ENCODE data around the gene STK10.

Gene STK10

DNA sequence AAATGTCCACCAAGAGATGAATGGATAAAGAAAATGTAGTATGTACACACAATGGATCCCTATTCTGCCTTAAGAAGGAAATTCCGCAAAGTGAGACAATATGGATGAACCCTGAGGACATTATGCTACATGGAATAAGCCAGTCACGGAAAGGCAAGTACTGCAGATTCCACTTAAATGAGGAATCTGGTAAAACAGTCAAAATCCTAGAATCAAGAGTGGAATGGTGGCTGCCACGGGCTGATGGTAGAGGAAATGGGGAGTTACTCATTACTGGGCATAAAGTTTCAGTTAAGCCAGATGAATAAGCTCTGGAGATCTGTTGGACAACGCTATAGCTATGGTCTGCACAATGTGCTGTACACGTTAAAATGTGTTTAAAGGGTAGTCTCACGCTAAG is 47.2 kb downstream of the STK10 start:
- DNase-seq = no peak

DNA sequence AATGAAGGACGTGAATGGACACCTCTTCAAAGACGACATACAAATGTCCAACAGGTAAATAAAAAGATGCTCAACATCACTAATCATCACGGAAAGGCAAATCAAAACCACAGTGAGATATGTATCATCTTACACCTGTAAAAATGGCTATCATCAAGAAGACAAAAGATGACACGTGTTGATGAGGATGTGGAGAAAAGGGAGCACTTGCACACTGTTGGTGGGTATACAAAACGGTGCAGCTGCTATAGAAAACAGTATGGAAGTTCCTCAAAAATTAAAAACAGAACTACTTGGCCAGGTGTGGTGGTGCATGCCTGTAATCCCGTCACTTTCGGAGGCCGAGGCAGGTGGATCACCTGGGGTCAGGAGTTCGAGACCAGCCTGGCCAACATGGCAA is 47.9 kb downstream of the STK10 start:
- DNase-seq = no peak

DNA sequence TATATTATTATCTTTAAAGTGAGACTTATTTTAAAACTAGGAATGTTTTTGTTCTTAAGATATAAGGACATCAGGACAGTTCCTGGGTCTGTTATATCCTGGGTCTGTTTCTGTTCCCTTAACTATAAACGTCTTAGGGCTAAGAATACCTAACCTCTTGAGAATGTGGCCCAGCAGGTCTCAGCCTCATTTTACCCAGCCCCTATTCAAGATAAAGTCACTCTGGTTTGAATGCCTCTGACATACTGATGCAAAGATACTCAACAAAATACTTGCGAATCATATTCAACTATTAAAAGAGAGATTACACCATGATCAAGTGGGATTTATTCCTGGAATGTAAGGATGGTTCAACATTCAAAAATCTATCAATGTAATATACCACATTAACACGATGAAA is 51.0 kb downstream of the STK10 start:
- no peak for DNase-seq

DNA sequence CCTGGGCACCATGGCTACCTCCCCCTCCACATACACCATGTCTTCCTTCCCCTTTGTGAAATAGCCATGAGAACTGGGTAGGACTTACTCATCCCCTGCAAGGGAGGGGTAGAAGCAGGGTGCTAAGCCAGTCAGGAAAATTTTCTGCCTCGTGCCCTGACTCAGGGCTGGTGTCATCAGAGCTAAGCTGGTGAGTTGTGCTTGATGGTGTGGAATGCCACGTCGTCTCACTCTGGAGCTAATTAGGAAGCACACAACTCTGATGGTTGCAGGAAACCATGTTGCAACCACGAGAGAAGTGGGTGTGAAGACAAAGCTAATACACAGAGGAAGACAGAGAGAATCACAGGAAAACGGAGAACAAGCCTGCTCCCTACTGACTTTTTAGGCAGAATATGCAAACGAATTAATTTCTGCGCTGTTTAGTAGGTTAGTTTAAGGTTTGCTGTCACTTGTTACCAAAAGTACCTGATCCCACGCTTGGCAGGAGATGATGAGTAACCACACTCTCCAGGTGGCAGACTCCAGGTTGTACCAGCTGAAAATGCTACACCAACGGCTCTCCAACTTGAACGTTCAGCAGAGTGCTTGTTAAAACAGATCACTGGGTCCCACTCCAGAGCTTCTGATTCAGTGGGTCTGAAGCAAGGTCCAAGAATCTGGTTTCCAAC is 54.5 kb downstream of the STK10 start:
- DNase-seq = peak; percentile 69

DNA sequence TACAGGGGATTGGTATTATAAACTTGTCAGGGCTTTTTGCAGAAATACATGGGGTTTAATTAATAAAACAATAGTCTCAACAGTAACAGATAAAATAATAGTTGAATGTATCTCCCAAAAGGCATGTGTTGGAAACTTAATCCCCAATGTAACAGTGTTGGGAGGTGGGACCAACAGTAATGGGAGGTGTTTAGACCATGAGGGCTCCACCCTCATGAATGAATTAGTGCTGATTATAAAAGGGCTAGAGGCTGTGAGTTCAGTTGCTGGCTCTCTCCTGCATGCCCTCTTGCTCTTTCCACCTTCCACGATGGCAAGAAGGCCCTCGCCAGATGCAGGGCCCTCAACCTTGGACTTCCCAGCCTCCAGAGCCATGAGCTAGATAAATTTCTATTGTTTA is 56.3 kb downstream of the STK10 start:
- DNase-seq = no peak

DNA sequence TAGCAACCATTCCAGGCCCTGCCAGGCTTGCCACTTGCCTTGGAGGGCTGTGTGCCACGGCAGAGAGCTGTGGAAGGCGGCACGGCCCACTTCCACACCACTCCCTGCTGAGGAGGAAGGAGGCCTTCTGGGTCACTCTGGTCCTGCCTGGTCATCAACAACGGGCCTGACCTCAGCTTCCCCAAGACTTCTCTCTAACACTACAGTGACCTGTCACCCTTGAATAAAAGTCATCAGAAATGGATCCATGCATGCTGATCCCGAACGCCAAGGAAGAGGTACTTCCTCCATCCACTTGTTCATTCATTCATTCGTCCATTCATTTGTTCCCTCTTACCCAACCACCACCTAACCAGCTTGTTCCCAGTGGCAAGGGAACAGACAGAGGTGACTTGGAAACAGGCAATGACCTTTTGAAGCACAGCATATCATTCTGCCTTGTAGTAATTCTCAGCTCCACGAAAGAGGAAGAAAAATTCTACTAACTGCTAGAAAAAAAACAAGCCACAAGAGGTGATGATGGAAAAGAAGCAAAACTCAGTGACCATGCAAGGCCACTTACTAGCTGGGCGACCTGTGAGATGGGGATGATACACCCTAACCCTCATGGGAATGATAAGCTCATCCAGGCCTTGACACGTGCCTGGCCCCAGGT is 58.6 kb downstream of the STK10 start:
- no peak for DNase-seq

DNA sequence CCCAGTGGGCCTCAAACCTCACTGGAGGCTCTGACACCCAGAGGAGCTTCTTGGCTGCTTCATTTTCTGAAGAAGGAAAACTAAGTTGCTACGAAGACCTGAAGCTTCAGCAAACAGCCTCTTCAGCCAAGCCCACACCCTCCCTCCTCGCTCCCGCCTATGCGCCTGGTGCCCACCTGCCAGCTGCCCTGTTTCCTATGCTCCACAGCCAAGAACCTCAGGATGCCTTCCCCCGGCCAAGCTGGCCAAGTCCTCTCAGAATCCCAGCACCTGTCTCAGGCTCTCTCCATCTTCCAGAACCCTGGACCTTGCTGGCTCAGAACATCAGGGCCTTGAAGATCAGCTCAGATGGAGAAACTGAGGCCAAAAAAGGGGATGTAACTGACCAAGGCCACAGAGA is 60.4 kb downstream of the STK10 start:
- no peak for DNase-seq

DNA sequence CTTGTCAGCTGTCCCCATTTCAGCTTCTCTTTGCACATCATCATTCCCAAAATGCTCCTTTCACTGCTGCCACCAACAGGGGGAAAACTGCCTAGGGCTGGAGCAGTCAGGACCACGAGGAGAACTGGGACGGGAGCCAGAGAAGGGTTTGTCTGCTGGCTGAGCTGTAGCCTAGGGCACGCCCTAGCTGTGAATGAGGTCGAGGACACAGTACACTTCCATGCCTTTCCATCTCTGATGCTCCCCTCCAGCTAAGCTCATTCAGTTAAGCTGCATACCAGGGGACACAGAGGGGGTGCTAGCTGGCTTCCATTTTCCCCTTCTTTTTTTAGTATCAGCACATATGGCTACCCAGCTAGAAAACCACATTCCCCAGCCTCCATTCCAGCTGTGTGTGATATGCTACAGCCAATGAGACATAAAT is 64.7 kb downstream of the STK10 start:
- DNase-seq = no peak

DNA sequence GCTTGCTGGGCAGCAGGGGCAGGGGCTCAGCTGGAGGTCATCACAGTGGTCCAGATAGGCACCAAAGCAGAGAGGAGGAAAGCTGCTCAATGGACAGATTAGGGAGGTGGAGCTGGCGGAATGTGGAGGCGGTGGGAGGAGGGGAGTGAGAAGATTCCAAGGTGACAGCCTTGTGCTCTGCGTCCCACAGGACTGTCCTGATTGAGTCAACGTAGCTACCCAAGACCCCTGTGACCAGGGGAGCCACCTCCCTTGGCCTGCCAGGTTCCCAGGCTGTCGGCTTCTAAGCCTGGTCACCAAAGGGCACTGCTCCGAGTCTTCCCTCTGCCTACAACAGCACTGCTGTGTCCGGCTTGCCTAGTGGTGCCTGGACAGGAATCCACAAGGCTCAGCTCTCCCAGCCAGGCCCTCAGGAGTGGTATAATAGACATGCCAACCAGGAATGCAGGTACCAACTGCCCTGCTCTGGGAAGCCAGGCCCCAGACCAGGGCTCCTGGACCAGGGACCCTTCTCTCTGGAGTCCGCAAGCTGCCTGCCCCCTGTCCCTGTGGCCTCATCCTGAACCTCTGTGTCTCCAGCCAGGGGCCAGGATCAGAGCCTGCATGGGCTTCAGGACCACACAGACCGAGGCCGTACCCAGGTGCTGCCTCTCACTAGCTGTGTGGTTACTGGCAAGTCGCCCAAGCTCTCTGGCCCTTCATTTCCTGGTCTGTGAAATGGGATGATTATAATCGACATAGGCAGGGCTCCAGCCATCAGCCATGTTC is 67.9 kb downstream of the STK10 start:
- DNase-seq = no peak

DNA sequence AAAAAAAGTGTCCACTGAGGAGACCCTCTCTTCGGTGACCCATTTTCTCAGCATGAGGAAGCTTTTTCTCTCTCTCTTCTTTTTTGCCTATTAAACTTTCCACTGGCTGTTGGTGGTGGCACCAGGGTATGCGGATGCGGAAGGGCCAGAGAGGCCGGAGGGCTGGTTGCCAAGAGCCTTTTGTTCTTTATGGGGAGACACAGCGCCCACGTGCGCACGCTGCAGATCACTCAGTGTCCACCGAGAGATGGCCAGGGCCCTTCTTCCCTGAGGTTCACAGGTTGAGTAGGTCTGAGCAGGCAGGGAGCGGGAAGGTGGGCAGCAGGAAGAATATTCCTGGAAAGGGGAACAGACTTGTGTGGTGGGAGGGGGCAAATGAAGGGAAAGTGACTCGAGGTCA is 69.1 kb downstream of the STK10 start:
- no peak for DNase-seq

DNA sequence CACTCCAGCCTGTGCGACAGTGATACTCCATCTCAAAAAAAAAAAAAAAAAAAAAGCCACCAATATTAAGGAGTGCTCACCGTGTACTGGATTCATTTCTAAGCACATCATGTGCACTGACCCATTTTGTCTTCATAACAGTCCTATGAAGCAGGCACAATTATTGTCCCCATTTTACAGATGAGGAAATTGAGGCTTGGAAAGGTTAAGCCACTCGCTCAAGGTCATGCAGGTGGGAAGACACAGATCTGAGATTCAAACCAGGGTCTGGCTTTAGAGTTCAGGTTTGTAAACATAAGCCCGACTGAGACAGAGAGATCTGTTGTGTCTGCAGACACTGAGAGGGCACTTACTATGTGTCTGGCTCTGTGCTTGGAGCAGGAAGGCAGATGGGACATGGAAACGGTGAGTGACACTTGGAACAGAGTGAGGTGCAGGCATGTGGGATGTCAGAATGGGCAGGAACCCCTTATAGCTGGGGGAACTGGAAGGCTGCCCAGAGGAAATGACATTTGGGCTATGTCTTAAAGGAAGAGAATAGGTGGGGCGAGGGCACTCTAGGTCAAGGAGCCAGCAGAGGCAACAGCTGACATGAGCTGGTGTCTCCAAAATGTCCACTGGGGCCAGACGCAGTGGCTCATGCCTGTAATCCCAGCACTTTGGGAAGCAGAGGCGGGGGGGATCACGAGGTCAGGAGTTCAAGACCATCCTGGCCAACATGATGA is 69.9 kb downstream of the STK10 start:
- no peak for DNase-seq

DNA sequence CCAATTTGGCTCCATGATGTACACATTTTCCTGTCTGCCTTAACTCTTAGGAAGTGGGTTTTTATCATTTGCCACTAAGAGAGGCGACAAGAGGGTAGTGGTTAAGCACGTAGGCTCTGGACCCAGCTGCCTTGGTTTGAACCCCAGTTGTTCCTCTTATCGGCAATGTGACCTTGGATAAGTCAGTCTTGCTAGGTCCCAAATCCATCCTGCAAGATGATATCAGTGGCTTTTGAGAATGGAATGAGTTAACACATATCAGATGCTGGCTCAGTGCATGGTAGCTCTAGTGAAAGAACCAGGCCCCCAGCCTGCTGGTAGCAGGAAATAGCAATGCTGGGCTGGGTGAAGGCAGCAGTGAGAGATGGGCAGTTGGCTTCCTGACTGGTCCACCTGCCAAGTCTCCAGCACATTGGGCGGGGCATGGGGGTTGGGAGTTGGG is 72.5 kb downstream of the STK10 start:
- peak; percentile 42 for DNase-seq

DNA sequence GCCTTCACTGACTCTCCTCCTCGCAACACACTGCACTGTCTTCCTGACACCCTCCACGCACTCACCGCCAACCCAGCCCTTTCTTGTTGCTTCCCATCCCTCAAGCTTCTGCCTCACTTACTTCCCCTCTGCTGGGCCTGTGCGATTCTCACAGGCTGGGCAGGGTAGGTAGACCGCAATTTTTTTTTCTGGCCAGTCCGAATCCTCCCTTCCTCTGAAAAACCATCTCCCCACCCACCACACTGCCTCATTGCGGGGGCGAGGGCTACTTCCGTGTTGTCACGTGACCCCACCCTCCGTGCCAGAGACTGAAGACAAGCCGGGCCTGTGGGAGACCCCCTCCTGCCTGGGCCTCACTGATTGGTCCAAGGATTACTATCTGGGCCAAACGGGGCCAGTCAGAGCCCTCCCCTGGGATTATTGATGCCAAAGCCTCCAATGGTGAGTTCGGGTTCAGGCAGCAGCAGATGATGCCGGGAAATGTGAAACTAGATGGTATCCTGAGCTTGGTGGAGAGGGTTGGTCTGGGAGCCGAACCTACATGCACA is 73.1 kb downstream of the STK10 start:
- peak; percentile 93 for DNase-seq

DNA sequence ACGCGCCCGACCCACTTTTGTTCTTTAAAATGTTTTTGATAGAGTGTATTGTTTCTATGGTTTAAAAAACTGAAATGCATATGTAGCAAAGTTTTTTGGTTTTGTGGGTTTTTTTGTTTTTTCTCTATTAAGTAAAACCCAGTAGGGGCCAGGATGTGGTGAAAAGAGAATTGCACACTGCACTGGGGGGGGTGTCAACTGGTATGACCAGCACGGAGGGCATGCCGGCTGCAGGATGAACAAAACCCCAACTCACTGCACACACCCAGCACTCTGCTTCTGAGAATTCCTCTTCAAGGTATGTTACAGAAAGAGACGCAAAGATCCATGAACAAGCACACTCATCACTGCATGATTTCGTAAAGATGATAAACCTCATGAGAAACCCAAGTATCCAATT is 75.0 kb downstream of the STK10 start:
- peak; percentile 80 for DNase-seq

DNA sequence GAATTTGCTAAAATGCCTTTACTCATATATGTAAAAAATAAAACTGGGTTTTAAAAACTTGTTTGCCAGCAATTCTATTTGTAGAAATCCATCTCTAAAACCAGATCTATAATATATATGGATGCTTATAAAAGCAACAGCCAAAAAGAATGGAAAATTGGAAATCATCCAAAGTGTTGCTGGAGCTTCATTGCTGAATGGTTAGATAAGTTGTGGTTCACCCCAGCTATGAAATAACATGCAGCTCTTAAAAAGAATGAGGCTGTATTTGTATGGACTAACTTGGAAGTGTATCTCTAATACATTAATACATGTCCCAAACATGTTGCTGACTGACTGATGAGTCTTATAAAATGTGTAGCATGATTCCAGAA is 76.2 kb downstream of the STK10 start:
- DNase-seq = no peak

DNA sequence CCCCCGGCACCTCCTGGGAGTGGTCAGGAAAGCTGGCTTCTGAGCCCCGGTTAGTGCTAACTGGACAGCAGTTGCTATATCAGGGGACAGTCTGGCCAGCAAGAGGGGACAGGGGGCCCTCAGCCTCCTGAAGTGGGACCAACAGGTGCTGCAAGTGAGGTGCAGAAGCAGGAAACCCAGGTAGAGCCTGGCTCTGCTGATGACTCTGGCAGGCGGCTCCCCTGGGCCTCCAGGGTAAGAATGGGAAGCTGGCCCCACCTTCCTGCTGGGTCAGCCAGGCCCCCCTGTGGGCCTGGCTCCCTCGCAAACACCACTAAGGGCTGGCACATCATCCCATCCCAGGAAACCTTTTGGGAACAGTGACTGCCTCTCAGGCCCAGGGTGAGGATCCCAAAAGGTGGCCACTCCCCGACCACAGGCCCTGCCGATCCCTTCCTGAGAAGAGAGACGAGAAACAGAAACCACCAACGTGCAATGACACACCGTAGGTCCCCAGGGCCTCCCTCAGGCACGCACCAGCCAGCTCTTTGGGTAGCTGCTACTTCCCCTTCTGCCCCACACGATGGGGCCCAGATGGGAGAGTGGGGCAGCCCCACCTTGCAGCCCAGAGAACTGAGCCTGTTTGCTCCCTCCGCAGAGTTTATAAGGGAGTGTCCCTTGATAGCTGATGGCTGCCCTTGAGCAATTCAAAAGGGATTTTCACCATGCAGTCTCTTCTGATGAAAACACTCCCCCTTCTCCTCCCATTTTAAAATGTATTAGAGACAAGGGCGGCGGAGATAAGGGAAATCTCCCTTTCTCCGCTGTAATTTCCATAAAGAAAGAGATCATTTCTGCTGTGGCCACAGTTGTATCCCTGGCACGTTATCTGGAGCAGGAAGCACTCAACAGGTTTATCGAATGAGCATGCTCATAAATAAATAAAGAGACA is 76.8 kb downstream of the STK10 start:
- DNase-seq = peak; percentile 88

DNA sequence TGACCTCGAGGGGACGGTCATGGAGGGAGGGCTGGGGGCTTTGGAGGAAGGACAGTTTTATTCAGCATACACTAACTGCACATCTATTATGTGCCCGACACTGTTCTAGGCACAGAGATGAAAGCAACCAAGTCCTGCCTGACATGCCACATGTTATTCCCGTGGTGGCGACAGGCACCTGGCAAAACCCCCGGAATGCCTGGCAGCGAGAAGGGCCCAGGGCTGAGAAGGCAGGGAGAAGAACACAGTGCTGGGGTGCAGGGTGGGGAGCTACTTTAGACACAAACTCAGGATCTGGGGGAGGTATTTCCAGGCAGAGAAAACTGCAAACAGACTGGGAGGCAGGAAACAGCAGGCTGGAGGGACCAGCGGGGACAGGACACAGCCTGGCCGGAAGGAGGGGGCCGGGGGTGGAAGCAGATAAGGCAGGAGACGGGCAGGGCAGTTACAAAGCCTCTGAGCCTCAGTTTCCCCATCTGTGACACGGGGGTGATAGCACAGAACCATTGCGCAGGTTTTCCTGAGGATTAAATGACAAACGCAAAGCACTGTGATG is 77.7 kb downstream of the STK10 start:
- no peak for DNase-seq

DNA sequence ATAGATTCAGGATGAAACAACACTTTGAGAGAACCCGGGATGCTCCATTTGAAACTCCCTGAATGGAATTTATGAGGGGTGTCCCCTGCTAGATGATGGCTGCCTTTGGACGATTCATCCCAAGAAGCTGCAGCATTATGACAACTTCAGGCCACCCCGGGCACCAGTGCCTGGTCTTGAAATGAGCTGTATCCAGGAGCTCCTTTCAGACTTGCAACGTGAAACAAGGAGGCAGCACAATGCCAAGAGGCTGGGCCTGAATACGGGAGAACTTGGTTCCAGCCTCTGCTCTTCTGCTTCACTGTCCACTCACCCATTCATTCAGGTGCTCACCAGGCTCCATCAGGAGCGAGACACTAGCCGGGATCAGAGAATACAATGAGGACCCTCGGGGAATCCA is 78.3 kb downstream of the STK10 start:
- peak; percentile 47 for DNase-seq

DNA sequence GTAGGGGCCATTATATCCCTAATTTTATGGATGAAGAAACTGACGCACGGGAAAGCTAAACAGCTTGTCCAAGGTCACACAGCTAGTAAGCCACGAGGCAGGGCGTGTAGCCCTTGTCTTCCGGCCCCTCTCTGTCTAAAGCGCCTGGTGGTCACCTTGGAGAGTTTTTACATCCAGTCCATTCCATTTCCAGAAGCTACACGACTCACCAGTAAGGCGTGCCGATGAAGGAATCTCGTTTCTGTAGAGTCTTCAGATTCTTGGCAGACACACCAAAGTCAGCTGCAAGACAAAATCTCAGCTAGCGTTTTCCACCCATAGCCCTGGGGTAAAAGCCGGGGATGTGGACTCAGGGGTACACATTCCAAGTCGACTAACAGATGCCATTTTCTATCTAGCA is 80.5 kb downstream of the STK10 start:
- no peak for DNase-seq

DNA sequence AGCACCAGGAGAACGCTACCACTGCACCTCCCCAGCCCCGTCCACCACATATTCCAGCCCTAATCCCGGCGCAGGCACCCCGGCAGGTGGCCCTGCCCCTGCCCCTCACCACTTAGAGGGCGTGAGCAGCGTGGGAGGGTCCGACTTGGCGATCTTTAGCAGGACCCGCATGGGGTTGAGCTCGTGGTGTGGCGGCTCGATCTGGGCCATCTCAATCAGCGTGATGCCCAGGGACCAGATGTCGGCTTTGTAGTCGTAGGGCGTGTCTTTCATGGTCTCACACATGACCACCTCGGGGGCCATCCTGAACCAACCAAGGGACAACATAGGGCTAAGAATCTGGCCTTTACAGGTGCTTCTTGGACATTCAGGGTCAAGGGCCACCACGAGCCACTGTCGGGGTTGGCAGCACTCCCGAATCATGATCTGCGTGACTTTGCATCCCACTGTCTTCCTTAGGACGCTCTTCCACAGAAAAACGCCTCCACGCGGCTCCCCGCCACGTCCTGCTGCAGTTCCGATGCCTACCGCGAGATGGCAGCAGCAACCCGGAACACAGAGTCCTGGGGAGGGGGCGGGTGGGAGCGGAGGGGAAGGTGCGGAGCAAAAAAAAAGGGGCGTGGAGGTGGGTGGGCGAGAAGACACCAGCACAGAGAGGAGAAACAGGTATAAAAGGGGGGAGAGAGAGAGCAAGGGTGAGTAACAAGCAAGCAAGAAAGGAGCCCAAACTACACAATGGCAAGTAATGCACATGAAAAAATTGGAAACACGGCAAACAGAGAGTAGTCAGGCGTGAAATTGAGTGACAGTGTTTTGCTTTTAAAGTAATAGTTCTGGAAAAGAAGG is 81.3 kb downstream of the STK10 start:
- DNase-seq = peak; percentile 87

DNA sequence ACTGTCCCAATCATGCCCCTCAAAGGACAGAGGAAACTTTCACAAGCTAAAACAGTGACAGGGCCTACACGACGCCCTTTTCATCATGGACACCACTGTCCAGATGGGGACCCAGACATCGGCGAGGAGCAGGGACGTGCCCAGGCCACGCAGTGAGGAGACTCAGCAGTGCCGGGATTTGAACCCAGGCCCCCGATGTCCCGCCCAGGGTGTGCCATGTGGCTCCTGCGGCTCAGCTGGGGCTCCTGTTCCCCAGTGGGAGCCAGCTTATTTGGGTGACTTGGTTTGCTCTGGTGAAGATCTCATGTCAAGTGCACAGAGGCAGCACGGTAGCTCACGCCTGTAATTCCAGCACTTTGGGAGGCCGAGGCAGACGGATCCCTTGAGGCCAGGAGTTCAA is 82.2 kb downstream of the STK10 start:
- no peak for DNase-seq
